Purkinje cell (primary cell): Measurements from ENCODE around the gene MSTN. TPM values are rescaled to one million over a fixed set of nuclear protein-coding genes. Genes with fewer than 3 reads are reported as not detected.

Experiments
- polyA plus RNA-seq: library from polyadenylated mRNA; unstranded; fragments of >200 nt; fragmentation: Nextera tagmentation; gene quantifications from 2 replicates; pipeline ENCODE4 v1.2.1, GENCODE V29; 2014

MSTN gene
- polyA plus RNA-seq = 3.3 and 3.6 TPM in 2 replicates

GRCh38 chr2:190062601-190063000 is at the start of gene MSTN:
Gene MSTN, minus strand, starts transcription at chr2:190062729. Its CDS starts 133 bp downstream, at chr2:190062596.

